Measurements from ENCODE around the gene ASGR1.

DNA sequence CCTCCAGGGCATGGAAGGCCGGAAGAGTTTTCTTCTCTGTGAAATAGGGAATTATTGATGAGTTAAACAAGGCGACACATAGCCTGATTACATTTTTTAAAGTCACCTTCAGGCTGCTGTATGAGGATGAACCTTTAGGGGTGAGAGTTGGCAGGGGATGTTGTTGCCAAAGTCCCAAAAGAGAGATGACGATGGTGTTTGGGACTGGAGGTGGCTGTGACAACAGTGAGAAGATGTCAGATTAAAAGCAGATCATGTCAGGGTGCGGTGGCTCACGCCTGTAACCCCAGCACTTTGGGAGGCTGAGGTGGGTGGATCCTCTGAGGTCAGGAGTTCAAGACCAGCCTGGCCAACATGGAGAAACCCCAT lies 47.8 kb downstream of the ASGR1 start:
- TF ChIP-seq, protein P1, sequence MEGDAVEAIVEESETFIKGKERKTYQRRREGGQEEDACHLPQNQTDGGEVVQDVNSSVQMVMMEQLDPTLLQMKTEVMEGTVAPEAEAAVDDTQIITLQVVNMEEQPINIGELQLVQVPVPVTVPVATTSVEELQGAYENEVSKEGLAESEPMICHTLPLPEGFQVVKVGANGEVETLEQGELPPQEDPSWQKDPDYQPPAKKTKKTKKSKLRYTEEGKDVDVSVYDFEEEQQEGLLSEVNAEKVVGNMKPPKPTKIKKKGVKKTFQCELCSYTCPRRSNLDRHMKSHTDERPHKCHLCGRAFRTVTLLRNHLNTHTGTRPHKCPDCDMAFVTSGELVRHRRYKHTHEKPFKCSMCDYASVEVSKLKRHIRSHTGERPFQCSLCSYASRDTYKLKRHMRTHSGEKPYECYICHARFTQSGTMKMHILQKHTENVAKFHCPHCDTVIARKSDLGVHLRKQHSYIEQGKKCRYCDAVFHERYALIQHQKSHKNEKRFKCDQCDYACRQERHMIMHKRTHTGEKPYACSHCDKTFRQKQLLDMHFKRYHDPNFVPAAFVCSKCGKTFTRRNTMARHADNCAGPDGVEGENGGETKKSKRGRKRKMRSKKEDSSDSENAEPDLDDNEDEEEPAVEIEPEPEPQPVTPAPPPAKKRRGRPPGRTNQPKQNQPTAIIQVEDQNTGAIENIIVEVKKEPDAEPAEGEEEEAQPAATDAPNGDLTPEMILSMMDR (conservative IDR thresholded peaks at IDR 0.05; ENCODE audit: low read length) = no peak
- no peak for TF ChIP-seq EZH2phosphoT487 (IDR thresholded peaks at IDR 0.05; ENCODE audit: borderline replicate concordance, low read depth, low read length)

Measured in OCI-LY7 (cell line).